ENCODE data around the gene ALDH1A2.

Gene ALDH1A2

DNA sequence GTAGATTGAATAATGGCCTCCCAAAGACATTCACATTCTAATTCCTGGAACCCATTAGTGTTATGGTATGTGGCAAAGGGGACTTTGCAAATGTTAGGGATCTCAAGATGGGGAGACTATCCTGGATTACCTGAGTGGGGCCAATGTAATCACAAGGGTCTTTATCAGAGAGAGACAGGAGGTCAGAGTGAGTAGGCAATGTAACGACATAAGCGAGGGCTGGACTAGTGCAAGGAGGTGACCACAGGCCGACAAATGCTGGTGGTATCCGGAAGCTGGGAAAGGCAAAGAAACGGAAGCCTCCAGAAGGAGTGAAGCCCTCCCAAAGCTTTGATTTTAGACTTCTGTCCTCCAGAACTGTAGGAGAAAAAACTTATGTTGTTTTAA, 46.2 kb upstream of the ALDH1A2 start:
- no peaks in the 10 kb centered on the region for H3K4me1 ChIP-seq (ENCODE audit: control insufficient read depth, low read length)
- no peaks in the 10 kb centered on the region for H3F3A ChIP-seq (ENCODE audit: control insufficient read depth, insufficient read depth)
- H3K9me2 ChIP-seq (replicated peaks; ENCODE audit: control insufficient read depth, low read length): no peaks in the 10 kb centered on the region
- H3K27me3 ChIP-seq (ENCODE audit: control insufficient read depth, low read length): no peaks in the 10 kb centered on the region
- no peak overlapping the region for H3K4me2 ChIP-seq (ENCODE audit: low read length)
- H3K9me3 ChIP-seq (ENCODE audit: control insufficient read depth, insufficient read depth, low read length): 0 out of 2 replicates have a peak, but pooled peaks cover 2% of the 10 kb centered on the region
- no peak overlapping the region for H3K4me3 ChIP-seq (ENCODE audit: low read length)
- H3K27ac ChIP-seq (ENCODE audit: low read depth, low read length): no peak overlapping the region
- no peaks in the 10 kb centered on the region for H3K36me3 ChIP-seq (ENCODE audit: control insufficient read depth, low read length)
- no peaks in the 10 kb centered on the region for H3K79me2 ChIP-seq (ENCODE audit: control insufficient read depth, low read length)
- H4K20me1 ChIP-seq (ENCODE audit: control insufficient read depth, insufficient read depth, low read depth, low read length): no peaks in the 10 kb centered on the region
- no peak for TF ChIP-seq EZH2phosphoT487 (IDR thresholded peaks at IDR 0.05; ENCODE audit: borderline replicate concordance, low read length)
- TF ChIP-seq, protein P1, sequence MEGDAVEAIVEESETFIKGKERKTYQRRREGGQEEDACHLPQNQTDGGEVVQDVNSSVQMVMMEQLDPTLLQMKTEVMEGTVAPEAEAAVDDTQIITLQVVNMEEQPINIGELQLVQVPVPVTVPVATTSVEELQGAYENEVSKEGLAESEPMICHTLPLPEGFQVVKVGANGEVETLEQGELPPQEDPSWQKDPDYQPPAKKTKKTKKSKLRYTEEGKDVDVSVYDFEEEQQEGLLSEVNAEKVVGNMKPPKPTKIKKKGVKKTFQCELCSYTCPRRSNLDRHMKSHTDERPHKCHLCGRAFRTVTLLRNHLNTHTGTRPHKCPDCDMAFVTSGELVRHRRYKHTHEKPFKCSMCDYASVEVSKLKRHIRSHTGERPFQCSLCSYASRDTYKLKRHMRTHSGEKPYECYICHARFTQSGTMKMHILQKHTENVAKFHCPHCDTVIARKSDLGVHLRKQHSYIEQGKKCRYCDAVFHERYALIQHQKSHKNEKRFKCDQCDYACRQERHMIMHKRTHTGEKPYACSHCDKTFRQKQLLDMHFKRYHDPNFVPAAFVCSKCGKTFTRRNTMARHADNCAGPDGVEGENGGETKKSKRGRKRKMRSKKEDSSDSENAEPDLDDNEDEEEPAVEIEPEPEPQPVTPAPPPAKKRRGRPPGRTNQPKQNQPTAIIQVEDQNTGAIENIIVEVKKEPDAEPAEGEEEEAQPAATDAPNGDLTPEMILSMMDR (IDR thresholded peaks at IDR 0.05; ENCODE audit: low read depth, low read length, poor library complexity, severe bottlenecking): no peak

DNA sequence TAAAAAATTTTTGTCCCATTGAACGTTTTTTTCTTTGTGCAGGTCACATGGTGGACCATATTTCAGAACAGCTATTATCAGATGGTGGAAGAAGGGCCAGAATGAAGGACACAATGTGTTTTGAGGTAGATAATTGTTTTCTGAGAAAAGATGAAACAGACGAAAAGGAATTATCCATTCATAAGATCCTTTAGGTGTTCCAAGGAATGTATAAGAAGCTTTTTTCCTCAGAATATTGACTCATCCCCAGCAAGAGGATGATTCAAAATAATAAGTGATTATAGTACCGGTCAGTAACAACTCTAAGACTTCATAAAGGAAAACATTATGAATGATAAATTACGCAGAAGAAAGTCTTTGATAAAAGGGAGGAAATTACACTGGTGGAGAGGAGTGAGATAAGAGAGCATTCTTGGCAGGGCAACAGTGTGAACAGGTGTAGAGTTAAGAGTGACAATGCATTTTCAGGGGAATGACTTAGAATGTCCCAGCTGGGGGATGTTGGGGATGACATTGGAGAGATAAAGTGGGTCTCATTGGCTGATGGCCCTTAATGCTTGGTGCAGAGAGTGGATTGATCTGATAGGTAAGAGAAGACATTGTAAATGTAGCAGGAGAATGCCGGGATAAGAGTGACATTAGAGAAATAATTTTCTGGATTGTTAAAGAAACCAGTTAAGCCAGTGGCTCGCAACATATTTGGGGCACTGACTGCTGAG, 45.6 kb upstream of the ALDH1A2 start:
- Histone ChIP-seq H3K4me1 (ENCODE audit: control insufficient read depth, low read length) (no peaks in the 10 kb centered on the region), H3K4me3 (ENCODE audit: low read length) (no peak overlapping the region), H3K9me3 (ENCODE audit: control insufficient read depth, insufficient read depth, low read length) (0 out of 2 replicates have a peak, but pooled peaks cover 2% of the 10 kb centered on the region), H3K27ac (ENCODE audit: low read depth, low read length) (no peak overlapping the region), H4K20me1 (ENCODE audit: control insufficient read depth, insufficient read depth, low read depth, low read length) (no peaks in the 10 kb centered on the region), H3K4me2 (ENCODE audit: low read length) (no peak overlapping the region), H3K79me2 (ENCODE audit: control insufficient read depth, low read length) (no peaks in the 10 kb centered on the region), H3K36me3 (ENCODE audit: control insufficient read depth, low read length) (no peaks in the 10 kb centered on the region), H3K9me2 (replicated peaks; ENCODE audit: control insufficient read depth, low read length) (no peaks in the 10 kb centered on the region), H3F3A (ENCODE audit: control insufficient read depth, insufficient read depth) (no peaks in the 10 kb centered on the region), H3K27me3 (ENCODE audit: control insufficient read depth, low read length) (no peaks in the 10 kb centered on the region)
- TF ChIP-seq EZH2phosphoT487 (IDR thresholded peaks at IDR 0.05; ENCODE audit: borderline replicate concordance, low read length): no peak
- TF ChIP-seq, protein P1 (IDR thresholded peaks at IDR 0.05; ENCODE audit: low read depth, low read length, poor library complexity, severe bottlenecking): no peak

DNA sequence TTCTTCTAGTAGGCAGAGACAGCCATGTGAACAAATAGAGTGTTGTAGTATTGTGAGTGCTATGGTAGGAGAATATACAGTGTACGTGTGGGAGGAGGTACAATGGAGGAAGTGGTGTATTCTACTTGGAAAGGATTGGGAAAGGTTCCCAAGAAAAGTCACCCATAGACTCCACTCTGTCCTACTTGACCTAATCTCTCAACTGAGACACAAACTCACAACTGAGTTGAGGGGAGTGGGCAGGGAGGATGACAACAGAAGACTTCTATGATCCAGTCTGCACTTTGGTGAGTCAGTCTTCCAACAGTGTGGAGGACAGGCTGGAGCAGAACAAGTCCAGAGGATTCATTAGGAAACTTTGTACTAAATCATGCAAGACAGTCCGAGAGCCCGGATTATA, 43.9 kb upstream of the ALDH1A2 start:
- no peaks in the 10 kb centered on the region for H4K20me1 ChIP-seq (ENCODE audit: control insufficient read depth, insufficient read depth, low read depth, low read length)
- H3K27ac ChIP-seq (ENCODE audit: low read depth, low read length): no peak overlapping the region
- no peaks in the 10 kb centered on the region for H3K4me1 ChIP-seq (ENCODE audit: control insufficient read depth, low read length)
- no peaks in the 10 kb centered on the region for H3K79me2 ChIP-seq (ENCODE audit: control insufficient read depth, low read length)
- no peak overlapping the region for H3K4me2 ChIP-seq (ENCODE audit: low read length)
- H3K9me3 ChIP-seq (ENCODE audit: control insufficient read depth, insufficient read depth, low read length): 0 out of 2 replicates have a peak, but pooled peaks cover 2% of the 10 kb centered on the region
- H3K36me3 ChIP-seq (ENCODE audit: control insufficient read depth, low read length): no peaks in the 10 kb centered on the region
- H3K27me3 ChIP-seq (ENCODE audit: control insufficient read depth, low read length): no peaks in the 10 kb centered on the region
- TF ChIP-seq, protein P1 (IDR thresholded peaks at IDR 0.05; ENCODE audit: low read depth, low read length, poor library complexity, severe bottlenecking): no peak
- TF ChIP-seq EZH2phosphoT487 (IDR thresholded peaks at IDR 0.05; ENCODE audit: borderline replicate concordance, low read length): no peak
- no peaks in the 10 kb centered on the region for H3K9me2 ChIP-seq (replicated peaks; ENCODE audit: control insufficient read depth, low read length)
- no peaks in the 10 kb centered on the region for H3F3A ChIP-seq (ENCODE audit: control insufficient read depth, insufficient read depth)
- H3K4me3 ChIP-seq (ENCODE audit: low read length): no peak overlapping the region
